ENCODE measurements around the gene PTGER3.

DNA sequence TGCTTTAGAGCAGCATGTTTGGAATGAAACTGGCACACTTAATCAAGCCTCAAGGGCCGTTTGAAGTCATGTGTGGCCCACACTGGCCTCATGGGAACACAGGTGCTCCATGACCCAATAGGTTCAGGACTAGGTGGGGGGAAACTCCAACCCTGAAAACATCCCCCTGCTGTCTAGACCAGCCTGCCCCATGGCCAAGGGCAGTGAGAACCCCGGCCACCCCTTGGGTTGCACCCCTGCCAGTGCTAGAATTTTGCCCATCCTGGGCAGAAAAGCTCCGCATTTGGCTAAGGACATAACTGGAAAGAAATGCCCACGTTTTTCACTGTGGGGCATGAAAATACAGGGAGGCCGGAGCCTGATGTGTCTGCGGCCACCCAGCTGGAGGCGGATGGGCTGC lies 6.1 kb upstream of the PTGER3 start:
- TF ChIP-seq CTCF (IDR thresholded peaks at IDR 0.05; ENCODE audit: low read depth, low read length) (no peak), MAX (IDR thresholded peaks at IDR 0.05; ENCODE audit: low read depth, low read length) (no peak), POLR2A (IDR thresholded peaks at IDR 0.05; ENCODE audit: extremely low read depth, insufficient read length) (no peak)
